K562 (cell line): ENCODE data around the gene MUC5AC. TPM values are rescaled to one million over a fixed set of nuclear protein-coding genes. Genes with fewer than 3 reads are reported as not detected.

Experiments
- ARID4B ChIP-seq: sonication (generic); formaldehyde crosslinking; IDR thresholded peaks from 2 replicates; pipeline ENCODE4 v1.8.0; 2022; ENCODE audit warnings: mild to moderate bottlenecking, missing genetic modification reagents
- MAFK ChIP-seq: IDR thresholded peaks from 2 replicates; pipeline ENCODE4 v1.6.1; 2011; ENCODE audit warnings: low read length, improper control_type of control experiment
- NR2C1 ChIP-seq, 2 experiments: fragments of 450-650 bp; IDR thresholded peaks; 2 replicates each; pipeline ENCODE4 v1.6.1; 2017; ENCODE audit warnings: mild to moderate bottlenecking in 2 of 2, antibody characterized with exemption in 1 of 2, inconsistent platforms in 1 of 2, missing compliant biosample characterization in 1 of 2, missing genetic modification characterization in 1 of 2
- POLR2AphosphoS2 ChIP-seq: IDR thresholded peaks from 2 replicates; pipeline ENCODE4 v1.6.1; 2012; ENCODE audit warnings: low read length, improper control_type of control experiment
- TBP ChIP-seq: optimal IDR thresholded peaks from 2 replicates; pipeline ENCODE3; 2011; ENCODE audit warnings: low read depth, low read length, improper control_type of control experiment
- TSHZ1 ChIP-seq: fragments of 250-450 bp; sonication (Bioruptor Pico); IDR thresholded peaks from 2 replicates; pipeline ENCODE4 v1.4.0; 2020; ENCODE audit warnings: mild to moderate bottlenecking, moderate library complexity
- ZBTB2 ChIP-seq: fragments of 450-650 bp; IDR thresholded peaks from 2 replicates; pipeline ENCODE4 v1.6.1; 2016; ENCODE audit warnings: antibody characterized with exemption
- ZNF239 ChIP-seq: fragments of 250-450 bp; sonication (Bioruptor Pico); IDR thresholded peaks from 2 replicates; pipeline ENCODE4 v1.4.0; 2020; ENCODE audit warnings: mild to moderate bottlenecking
- ZNF586 ChIP-seq: fragments of 450-650 bp; formaldehyde crosslinking; conservative IDR thresholded peaks from 2 replicates; pipeline ENCODE4 v1.4.0; 2020; ENCODE audit warnings: mild to moderate bottlenecking, moderate library complexity
- polyA plus RNA-seq, 8 experiments: library from polyadenylated mRNA; depleted of rRNA in 4 of 8; stranded (reverse) in 5 of 8; unstranded in 3 of 8; fragments of >200 nt; fragmentation: Nextera tagmentation in 2 of 8; fragmentation: Illumina TruSeq in 1 of 8; extraction: Ambion mirVana in 2 of 8; extraction: Trizol in 1 of 8; gene quantifications; 2 replicates each; pipeline versions ENCODE4 v1.2.1 to v1.2.3, GENCODE V29; 2011 to 2014; ENCODE audit warnings: inconsistent platforms in 1 of 8, missing spikeins in 1 of 8
- total RNA-seq, 7 experiments: library from RNA; depleted of rRNA in 6 of 7; stranded (reverse); fragments of >200 nt in 6 of 7; fragmentation: Illumina TruSeq in 2 of 7; extraction: Trizol in 2 of 7; gene quantifications; 2 replicates each; pipeline versions ENCODE4 v1.2.1 to v1.2.3, GENCODE V29; 2011 to 2021; ENCODE audit warnings: low replicate concordance in 1 of 7
- TF ChIP-seq, protein P1 (sequence below): fragments of 450-650 bp; IDR thresholded peaks from 2 replicates; pipeline ENCODE4 v1.6.1; 2018; ENCODE audit warnings: mild to moderate bottlenecking, low read depth; ENCODE audit not compliant: partially characterized antibody
- TF ChIP-seq, protein P2 (sequence below): IDR thresholded peaks from 3 replicates; pipeline ENCODE4 v1.6.1; 2011; ENCODE audit warnings: borderline replicate concordance, mild to moderate bottlenecking; ENCODE audit not compliant: insufficient read length, insufficient read depth
- TF ChIP-seq, protein P3 (sequence below): conservative IDR thresholded peaks from 2 replicates; pipeline ENCODE4 v1.6.1; 2011; ENCODE audit warnings: low read depth, mild to moderate bottlenecking, low read length; ENCODE audit not compliant: control insufficient read depth

The MUC5AC gene
- total and polyA plus RNA-seq, 9 of the 15 experiments (the other 6 are each of a cell fraction or from before 2014, with no cell fraction given): not detected

DNA sequence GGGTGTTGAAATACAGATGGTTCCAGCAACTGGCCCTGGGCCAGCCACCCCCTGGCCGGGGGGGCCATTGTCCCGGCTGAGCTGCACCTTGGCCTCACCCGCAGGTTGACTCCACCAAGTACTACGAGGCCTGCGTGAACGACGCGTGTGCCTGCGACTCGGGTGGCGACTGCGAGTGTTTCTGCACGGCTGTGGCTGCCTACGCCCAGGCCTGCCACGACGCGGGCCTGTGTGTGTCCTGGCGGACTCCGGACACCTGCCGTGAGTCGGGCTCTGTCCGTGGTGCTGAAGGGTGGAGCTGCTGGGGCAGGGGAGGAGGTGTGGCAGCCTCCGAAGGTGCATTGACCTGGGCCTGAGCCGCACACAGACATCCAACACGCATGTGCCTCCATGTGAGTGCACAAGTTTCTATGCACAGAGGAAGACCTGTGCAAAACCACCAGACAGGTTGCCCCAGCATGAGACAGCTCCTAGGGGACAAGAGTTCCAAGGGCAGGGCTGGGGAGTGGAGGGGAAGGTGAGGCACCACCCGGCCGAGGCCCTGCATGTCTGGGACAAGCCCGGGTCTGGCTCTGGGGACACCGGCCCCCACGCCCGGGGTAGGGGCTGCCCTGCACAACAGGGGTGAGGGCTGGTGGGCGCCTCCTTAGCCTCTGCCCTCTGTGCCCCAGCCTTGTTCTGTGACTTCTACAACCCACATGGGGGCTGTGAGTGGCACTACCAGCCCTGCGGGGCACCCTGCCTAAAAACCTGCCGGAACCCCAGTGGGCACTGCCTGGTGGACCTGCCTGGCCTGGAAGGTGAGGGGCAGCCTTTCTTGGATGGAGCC, 81.2 kb downstream of the MUC5AC start (continued):
- TF ChIP-seq, protein P1, sequence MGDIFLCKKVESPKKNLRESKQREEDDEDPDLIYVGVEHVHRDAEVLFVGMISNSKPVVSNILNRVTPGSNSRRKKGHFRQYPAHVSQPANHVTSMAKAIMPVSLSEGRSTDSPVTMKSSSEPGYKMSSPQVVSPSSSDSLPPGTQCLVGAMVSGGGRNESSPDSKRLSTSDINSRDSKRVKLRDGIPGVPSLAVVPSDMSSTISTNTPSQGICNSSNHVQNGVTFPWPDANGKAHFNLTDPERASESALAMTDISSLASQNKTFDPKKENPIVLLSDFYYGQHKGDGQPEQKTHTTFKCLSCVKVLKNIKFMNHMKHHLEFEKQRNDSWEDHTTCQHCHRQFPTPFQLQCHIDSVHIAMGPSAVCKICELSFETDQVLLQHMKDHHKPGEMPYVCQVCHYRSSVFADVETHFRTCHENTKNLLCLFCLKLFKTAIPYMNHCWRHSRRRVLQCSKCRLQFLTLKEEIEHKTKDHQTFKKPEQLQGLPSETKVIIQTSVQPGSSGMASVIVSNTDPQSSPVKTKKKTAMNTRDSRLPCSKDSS: no peak
- TF ChIP-seq ARID4B (CRISPR knock-in tag): peak; percentile 70; the same call in 1 of the 2 replicates
- TF ChIP-seq, protein P2, sequence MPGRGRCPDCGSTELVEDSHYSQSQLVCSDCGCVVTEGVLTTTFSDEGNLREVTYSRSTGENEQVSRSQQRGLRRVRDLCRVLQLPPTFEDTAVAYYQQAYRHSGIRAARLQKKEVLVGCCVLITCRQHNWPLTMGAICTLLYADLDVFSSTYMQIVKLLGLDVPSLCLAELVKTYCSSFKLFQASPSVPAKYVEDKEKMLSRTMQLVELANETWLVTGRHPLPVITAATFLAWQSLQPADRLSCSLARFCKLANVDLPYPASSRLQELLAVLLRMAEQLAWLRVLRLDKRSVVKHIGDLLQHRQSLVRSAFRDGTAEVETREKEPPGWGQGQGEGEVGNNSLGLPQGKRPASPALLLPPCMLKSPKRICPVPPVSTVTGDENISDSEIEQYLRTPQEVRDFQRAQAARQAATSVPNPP: no peak
- no peak for TF ChIP-seq TSHZ1 (CRISPR knock-in tag)
- TF ChIP-seq NR2C1 (IDR thresholded peaks at IDR 0.05): no peak
- no peak for TF ChIP-seq NR2C1 (tag; IDR thresholded peaks at IDR 0.05)
- TF ChIP-seq ZBTB2: no peak
- no peak for TF ChIP-seq TBP
- no peak for TF ChIP-seq ZNF239 (CRISPR knock-in tag)
- TF ChIP-seq MAFK: no peak
- TF ChIP-seq ZNF586 (CRISPR knock-in tag): no peak
- TF ChIP-seq POLR2AphosphoS2: no peak
- TF ChIP-seq, protein P3, sequence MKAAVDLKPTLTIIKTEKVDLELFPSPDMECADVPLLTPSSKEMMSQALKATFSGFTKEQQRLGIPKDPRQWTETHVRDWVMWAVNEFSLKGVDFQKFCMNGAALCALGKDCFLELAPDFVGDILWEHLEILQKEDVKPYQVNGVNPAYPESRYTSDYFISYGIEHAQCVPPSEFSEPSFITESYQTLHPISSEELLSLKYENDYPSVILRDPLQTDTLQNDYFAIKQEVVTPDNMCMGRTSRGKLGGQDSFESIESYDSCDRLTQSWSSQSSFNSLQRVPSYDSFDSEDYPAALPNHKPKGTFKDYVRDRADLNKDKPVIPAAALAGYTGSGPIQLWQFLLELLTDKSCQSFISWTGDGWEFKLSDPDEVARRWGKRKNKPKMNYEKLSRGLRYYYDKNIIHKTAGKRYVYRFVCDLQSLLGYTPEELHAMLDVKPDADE: 0 out of 2 replicates have a peak, but pooled peaks have one; percentile 38
